Gastroesophageal sphincter (tissue), 4 donors: ENCODE results near the gene OR10AD1. TPM values are rescaled to one million over a fixed set of nuclear protein-coding genes. Genes with fewer than 3 reads are reported as not detected.
A peak's percentile ranks its signal among the peaks of the same experiment; 100 is the strongest.

ENCODE experiments used
- ATAC-seq: fragments of 150-250 bp; one replicate; pipeline ENCODE4 v1.9.1; 2016; ENCODE audit warnings: mild to moderate bottlenecking, moderate library complexity
- H3K27ac ChIP-seq, 4 donors: fragments of 200-600 bp; sonication (generic) in 3 of 4; 1 replicate in 3 of 4; 2 replicates in 1 of 4; pipeline ENCODE4 v1.5.1; 2016 to 2019
- H3K27me3 ChIP-seq: fragments of 200-600 bp; sonication (generic); one replicate; pipeline ENCODE4 v1.5.1; 2019
- H3K36me3 ChIP-seq, 2 donors: fragments of 200-600 bp; sonication (generic); one replicate each; pipeline ENCODE4 v1.5.1; 2019; ENCODE audit warnings: control low read depth in 1 of 2
- H3K4me1 ChIP-seq, 3 donors: fragments of 200-600 bp; sonication (generic); 1 replicate in 2 of 3; 2 replicates in 1 of 3; pipeline ENCODE4 v1.5.1; 2016 to 2019; ENCODE audit warnings: control low read depth in 2 of 3
- H3K4me3 ChIP-seq, 2 donors: fragments of 200-600 bp; sonication (generic); one replicate each; pipeline ENCODE4 v1.5.1; 2019; ENCODE audit warnings: mild to moderate bottlenecking in 1 of 2, moderate library complexity in 1 of 2
- H3K9me3 ChIP-seq, 3 donors: fragments of 200-600 bp; sonication (generic); one replicate each; pipeline ENCODE4 v1.5.1; 2017 to 2019; ENCODE audit warnings: control low read depth in 2 of 3
- EP300 ChIP-seq: sonication (generic); formaldehyde crosslinking; IDR thresholded peaks from one replicate; pipeline ENCODE4 v1.6.1; 2017; ENCODE audit warnings: antibody characterized with exemption, mild to moderate bottlenecking
- POLR2A ChIP-seq, 2 donors: fragments of 450-650 bp; IDR thresholded peaks; one replicate each; pipeline ENCODE4 v1.6.1; 2017; ENCODE audit warnings: antibody characterized with exemption in 2 of 2, mild to moderate bottlenecking in 2 of 2, moderate library complexity in 1 of 2
- POLR2AphosphoS5 ChIP-seq: sonication (generic); formaldehyde crosslinking; IDR thresholded peaks from one replicate; pipeline ENCODE4 v1.6.1; 2017; ENCODE audit warnings: antibody characterized with exemption
- WGBS, 2 donors: methylation state at CpG; one replicate each; pipeline ENCODE4 v1.1.5; 2018; ENCODE audit warnings: low coverage in 1 of 2; 5-methylcytosine and 5-hydroxymethylcytosine counted together
- total RNA-seq, 4 donors: library from RNA; depleted of rRNA; stranded (reverse); fragments of >200 nt; gene quantifications; one replicate each; pipeline ENCODE4 v1.1.0, GENCODE V29; 2016
- TF ChIP-seq, protein P1 (sequence below), 4 experiments: fragments of 200-600 bp in 2 of 4; fragments of 450-650 bp in 2 of 4; sonication (generic) in 1 of 4; IDR thresholded peaks; one replicate each; pipeline ENCODE4 v1.5.1; 2017 to 2019; ENCODE audit warnings: antibody characterized with exemption in 4 of 4, mild to moderate bottlenecking in 2 of 4, moderate library complexity in 2 of 4

Gene OR10AD1
- total RNA-seq, 4 donors from 2014 or later = not detected

DNA sequence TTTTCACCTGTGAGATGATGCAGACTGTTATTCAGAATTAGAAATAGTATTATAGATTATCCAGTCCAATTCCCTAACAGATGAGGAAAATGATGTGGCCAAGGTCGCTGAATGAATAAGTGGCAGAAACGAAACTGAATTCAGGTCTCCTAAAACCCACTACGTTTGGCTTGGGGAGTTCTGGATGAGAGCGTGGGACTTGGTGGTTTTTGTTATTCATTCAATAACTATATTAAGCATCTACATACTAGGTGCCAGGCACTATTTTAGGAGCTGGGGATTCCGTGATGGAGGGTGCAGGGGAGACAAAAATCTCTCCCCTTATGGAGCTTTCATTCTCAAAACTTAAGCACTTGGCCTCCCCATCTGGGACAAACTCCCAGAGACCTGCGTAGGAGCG is 20.5 kb downstream of the OR10AD1 start:
- Histone ChIP-seq H3K4me3 (peak overlapping the region in 1 of 2 donors; percentile 66), H3K27ac (peak overlapping the region in 3 of 4 donors; percentile 2 to 45 (median 37)), H3K36me3 (no peaks in the 10 kb centered on the region), H3K9me3 (no peaks in the 10 kb centered on the region), H3K27me3 (peaks cover 86% of the 10 kb centered on the region), H3K4me1 (peaks cover 0 to 33% (median 4%) of the 10 kb centered on the region in 3 donors)
- ATAC-seq = no peak
- TF ChIP-seq EP300 = no peak
- TF ChIP-seq, protein P1, sequence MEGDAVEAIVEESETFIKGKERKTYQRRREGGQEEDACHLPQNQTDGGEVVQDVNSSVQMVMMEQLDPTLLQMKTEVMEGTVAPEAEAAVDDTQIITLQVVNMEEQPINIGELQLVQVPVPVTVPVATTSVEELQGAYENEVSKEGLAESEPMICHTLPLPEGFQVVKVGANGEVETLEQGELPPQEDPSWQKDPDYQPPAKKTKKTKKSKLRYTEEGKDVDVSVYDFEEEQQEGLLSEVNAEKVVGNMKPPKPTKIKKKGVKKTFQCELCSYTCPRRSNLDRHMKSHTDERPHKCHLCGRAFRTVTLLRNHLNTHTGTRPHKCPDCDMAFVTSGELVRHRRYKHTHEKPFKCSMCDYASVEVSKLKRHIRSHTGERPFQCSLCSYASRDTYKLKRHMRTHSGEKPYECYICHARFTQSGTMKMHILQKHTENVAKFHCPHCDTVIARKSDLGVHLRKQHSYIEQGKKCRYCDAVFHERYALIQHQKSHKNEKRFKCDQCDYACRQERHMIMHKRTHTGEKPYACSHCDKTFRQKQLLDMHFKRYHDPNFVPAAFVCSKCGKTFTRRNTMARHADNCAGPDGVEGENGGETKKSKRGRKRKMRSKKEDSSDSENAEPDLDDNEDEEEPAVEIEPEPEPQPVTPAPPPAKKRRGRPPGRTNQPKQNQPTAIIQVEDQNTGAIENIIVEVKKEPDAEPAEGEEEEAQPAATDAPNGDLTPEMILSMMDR (IDR thresholded peaks at IDR 0.05) = no peak
- 8 to 10% methylated on average over 5 of the region's 7 CpGs for WGBS, 2 donors

DNA sequence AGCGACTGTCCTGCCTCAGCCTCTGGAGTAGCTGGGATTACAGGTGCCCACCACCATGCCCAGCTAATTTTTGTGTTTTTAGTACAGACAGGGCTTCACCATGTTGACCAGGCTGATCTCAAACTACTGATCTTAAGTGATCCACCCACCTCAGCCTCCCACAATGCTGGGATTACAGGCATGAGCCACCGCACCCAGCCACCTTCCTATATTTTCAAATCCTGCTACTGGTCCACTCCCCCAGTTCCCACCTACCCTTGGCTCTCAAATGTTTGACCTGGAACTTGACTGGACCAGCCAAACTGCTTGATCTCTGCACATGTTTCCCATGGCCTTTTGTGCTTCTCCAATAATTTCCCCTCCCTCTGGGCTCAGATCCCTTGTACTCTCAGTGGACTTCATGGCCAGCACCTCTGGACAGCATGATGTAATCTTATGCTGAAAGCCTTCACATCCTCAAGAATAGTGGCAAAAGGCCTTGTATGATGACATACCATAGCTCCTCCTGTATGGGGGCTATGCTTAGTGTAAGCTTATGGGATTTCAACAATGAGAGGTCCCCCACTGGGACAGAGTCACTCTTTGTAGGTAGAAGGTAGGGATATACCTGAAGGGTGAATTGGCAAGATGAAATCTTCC is 22.1 kb downstream of the OR10AD1 start:
- Histone ChIP-seq H3K4me3 (no peak overlapping the region), H3K9me3 (no peaks in the 10 kb centered on the region), H3K4me1 (peaks cover 0 to 33% (median 4%) of the 10 kb centered on the region in 3 donors), H3K27me3 (peaks cover 89% of the 10 kb centered on the region), H3K27ac (no peak overlapping the region), H3K36me3 (no peaks in the 10 kb centered on the region)
- no peak for ATAC-seq
- TF ChIP-seq POLR2AphosphoS5 (no peak), POLR2A (IDR thresholded peaks at IDR 0.05) (no peak)
- 79 to 100% methylated on average over 1 to 2 of the region's 2 CpGs for WGBS, 2 donors

DNA sequence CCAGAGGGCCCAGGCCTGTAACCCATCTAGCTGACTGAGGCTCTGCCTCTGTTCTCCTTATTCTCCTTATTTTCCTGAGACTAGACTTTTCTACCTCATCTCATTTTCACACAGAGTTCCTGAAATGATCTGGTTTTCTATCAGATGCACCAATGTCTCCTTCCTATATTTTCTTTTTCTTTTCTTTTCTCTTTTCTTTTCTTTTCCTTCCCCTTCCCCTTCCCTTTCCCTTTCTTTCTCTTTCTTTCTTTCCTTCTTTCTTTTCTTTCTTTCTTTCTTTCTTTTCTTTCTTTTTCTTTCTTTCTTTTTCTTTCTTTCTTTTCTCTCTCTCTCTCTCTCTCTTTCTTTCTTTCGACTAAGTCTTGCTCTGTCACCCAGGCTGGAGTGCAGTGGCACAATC is 22.7 kb downstream of the OR10AD1 start:
- no peak overlapping the region for H3K27ac ChIP-seq
- H3K4me1 ChIP-seq = peaks cover 0 to 32% (median 4%) of the 10 kb centered on the region in 3 donors
- H3K4me3 ChIP-seq = no peak overlapping the region
- H3K27me3 ChIP-seq = peaks cover 83% of the 10 kb centered on the region
- ATAC-seq = no peak
- H3K9me3 ChIP-seq = no peaks in the 10 kb centered on the region
- no peaks in the 10 kb centered on the region for H3K36me3 ChIP-seq
- TF ChIP-seq POLR2AphosphoS5 = no peak
- WGBS, 2 donors = 86% methylated on average over 1 of the region's 1 CpG; no CpG with 5 or more reads in 1 of the 2 donors

DNA sequence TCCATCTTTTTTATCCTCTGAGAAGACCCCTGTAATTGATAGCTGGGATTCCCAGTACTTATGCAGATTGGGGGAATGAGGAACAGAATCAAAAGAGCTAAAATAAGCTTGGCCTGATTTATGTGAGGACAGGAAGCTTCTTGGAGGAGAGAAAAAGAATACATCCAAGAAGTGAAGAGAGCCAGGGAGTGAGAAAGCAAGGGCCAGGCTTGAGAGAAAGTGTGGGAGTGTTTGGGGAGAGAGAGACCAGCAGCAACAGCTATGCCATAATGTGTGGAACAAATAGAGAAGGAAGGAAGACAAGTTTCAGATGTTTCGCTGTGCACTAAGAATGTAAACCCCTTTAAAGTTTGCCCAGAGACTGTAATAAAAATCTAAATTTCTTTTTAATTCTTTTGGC is 23.6 kb downstream of the OR10AD1 start:
- no peaks in the 10 kb centered on the region for H3K36me3 ChIP-seq
- peaks cover 0 to 23% (median 4%) of the 10 kb centered on the region in 3 donors for H3K4me1 ChIP-seq
- H3K4me3 ChIP-seq = no peak overlapping the region
- TF ChIP-seq POLR2AphosphoS5 (no peak), EP300 (no peak), POLR2A (IDR thresholded peaks at IDR 0.05) (no peak)
- TF ChIP-seq, protein P1 (IDR thresholded peaks at IDR 0.05) = no peak
- ATAC-seq = no peak
- WGBS, 2 donors = 62 to 88% methylated on average over 1 of the region's 1 CpG
- H3K9me3 ChIP-seq = no peaks in the 10 kb centered on the region
- H3K27ac ChIP-seq = no peak overlapping the region
- peaks cover 74% of the 10 kb centered on the region for H3K27me3 ChIP-seq

DNA sequence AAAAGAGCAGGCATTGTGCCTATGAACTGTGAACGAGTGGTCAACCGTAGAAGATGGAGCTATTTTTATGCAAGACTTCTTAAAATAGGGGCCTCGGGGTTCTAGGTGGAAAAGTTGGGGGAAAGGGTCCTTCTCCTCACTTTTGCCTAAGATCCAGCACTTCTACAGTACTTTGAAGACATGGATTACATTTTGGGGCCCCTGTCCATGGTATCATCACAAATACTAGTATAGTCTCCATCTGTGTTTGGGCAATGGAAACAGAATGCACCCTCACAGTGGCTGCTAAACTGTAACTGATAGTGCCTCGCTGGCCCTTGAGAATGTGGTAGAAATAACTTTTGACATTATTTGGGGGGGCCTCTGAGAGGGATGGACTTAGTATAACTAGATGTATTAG is 25.1 kb downstream of the OR10AD1 start:
- H3K27ac ChIP-seq = no peak overlapping the region
- peaks cover 0 to 8% (median 4%) of the 10 kb centered on the region in 3 donors for H3K4me1 ChIP-seq
- WGBS, 2 donors = 59 to 64% methylated on average over 4 of the region's 4 CpGs
- H3K27me3 ChIP-seq = peaks cover 59% of the 10 kb centered on the region
- no peak overlapping the region for H3K4me3 ChIP-seq
- ATAC-seq = no peak
- H3K9me3 ChIP-seq = no peaks in the 10 kb centered on the region
- no peaks in the 10 kb centered on the region for H3K36me3 ChIP-seq
- TF ChIP-seq EP300 = no peak
- no peak for TF ChIP-seq POLR2A (IDR thresholded peaks at IDR 0.05)
- no peak for TF ChIP-seq POLR2AphosphoS5
- TF ChIP-seq, protein P1 (IDR thresholded peaks at IDR 0.05) = no peak

DNA sequence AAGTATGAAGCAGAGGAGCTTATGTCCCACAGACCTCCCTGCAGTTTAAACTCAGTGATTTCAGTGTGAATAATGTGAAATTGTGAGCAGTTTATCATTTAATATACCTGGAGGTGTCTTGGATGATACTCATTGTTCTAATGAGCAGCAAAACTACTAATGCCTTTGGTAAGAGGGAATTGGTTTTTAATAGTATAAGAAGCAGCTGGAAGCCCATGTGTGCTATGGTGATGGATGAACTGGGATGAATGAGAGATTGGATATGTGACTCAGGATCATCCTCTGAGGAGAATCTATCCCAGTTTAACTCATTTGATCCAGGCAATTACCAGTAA is 26.7 kb downstream of the OR10AD1 start:
- no peaks in the 10 kb centered on the region for H3K36me3 ChIP-seq
- no peak overlapping the region for H3K27ac ChIP-seq
- H3K27me3 ChIP-seq = peaks cover 43% of the 10 kb centered on the region
- no peaks in the 10 kb centered on the region for H3K4me1 ChIP-seq
- ATAC-seq = no peak
- no peak overlapping the region for H3K4me3 ChIP-seq
- no peaks in the 10 kb centered on the region for H3K9me3 ChIP-seq
- TF ChIP-seq POLR2AphosphoS5 (no peak), POLR2A (IDR thresholded peaks at IDR 0.05) (no peak)
- TF ChIP-seq, protein P1 (IDR thresholded peaks at IDR 0.05) = no peak
